H9 (cell line): ENCODE measurements around the gene DCAF5. TPM values are rescaled to one million over a fixed set of nuclear protein-coding genes. Genes with fewer than 3 reads are reported as not detected.
A peak's percentile ranks its signal among the peaks of the same experiment; 100 is the strongest.

Experiments used
- DNase-seq: peaks from one replicate; pipeline ENCODE4 v3.0.0-alpha.2; 2017
- H2AFZ ChIP-seq: one replicate; pipeline ENCODE4 v1.6.1; 2013; ENCODE audit warnings: mild to moderate bottlenecking, low read length, control low read depth, moderate library complexity
- H2AK5ac ChIP-seq: 2 replicates; pipeline ENCODE4 v1.6.1; 2013; ENCODE audit warnings: low read length, control low read depth, mixed read lengths; ENCODE audit not compliant: insufficient read length
- H2BK120ac ChIP-seq: one replicate; pipeline ENCODE4 v1.6.1; 2013; ENCODE audit warnings: low read depth, mild to moderate bottlenecking, low read length, control low read depth, inconsistent platforms; ENCODE audit not compliant: poor library complexity, severe bottlenecking
- H2BK12ac ChIP-seq: 2 replicates; pipeline ENCODE4 v1.6.1; 2013; ENCODE audit warnings: low read length, control low read depth, mixed read lengths, low read depth; ENCODE audit not compliant: insufficient read length
- H2BK15ac ChIP-seq: 2 replicates; pipeline ENCODE4 v1.6.1; 2013; ENCODE audit warnings: low read depth, low read length, control low read depth
- H2BK20ac ChIP-seq: one replicate; pipeline ENCODE4 v1.6.1; 2013; ENCODE audit warnings: low read depth, mild to moderate bottlenecking, low read length, control low read depth, inconsistent platforms; ENCODE audit not compliant: poor library complexity, severe bottlenecking
- H2BK5ac ChIP-seq: 2 replicates; pipeline ENCODE4 v1.6.1; 2013; ENCODE audit warnings: low read length, control low read depth, mixed read lengths; ENCODE audit not compliant: insufficient read length
- H3K14ac ChIP-seq: 2 replicates; pipeline ENCODE4 v1.6.1; 2013; ENCODE audit warnings: low read length, control low read depth; ENCODE audit not compliant: insufficient read depth
- H3K18ac ChIP-seq: 2 replicates; pipeline ENCODE4 v1.6.1; 2013; ENCODE audit warnings: low read depth, mild to moderate bottlenecking, mixed read lengths, low read length, control low read depth; ENCODE audit not compliant: insufficient read length
- H3K23ac ChIP-seq: 2 replicates; pipeline ENCODE4 v1.6.1; 2013; ENCODE audit warnings: low read length, control low read depth, mixed read lengths, low read depth; ENCODE audit not compliant: insufficient read length
- H3K23me2 ChIP-seq: 2 replicates; pipeline ENCODE4 v1.6.1; 2013; ENCODE audit warnings: low read depth, mild to moderate bottlenecking, mixed read lengths, low read length, control low read depth; ENCODE audit not compliant: insufficient read length, poor library complexity, severe bottlenecking
- H3K27ac ChIP-seq: 2 replicates; pipeline ENCODE4 v1.5.1; 2013; ENCODE audit warnings: low read length, control low read depth, mixed read lengths, low read depth; ENCODE audit not compliant: insufficient read length
- H3K27me3 ChIP-seq: 2 replicates; pipeline ENCODE4 v1.6.1; 2013; ENCODE audit warnings: low read length, control low read depth, inconsistent platforms; ENCODE audit not compliant: insufficient read depth
- H3K4ac ChIP-seq: 2 replicates; pipeline ENCODE4 v1.6.1; 2013; ENCODE audit warnings: low read depth, mild to moderate bottlenecking, control low read depth, inconsistent platforms, low read length, moderate library complexity
- H3K4me1 ChIP-seq: 2 replicates; pipeline ENCODE4 v1.6.1; 2013; ENCODE audit warnings: low read length, control low read depth, inconsistent platforms; ENCODE audit not compliant: insufficient read depth
- H3K4me2 ChIP-seq: 2 replicates; pipeline ENCODE4 v1.6.1; 2013; ENCODE audit warnings: low read length, control low read depth, mixed read lengths; ENCODE audit not compliant: insufficient read length, insufficient read depth
- H3K56ac ChIP-seq: 2 replicates; pipeline ENCODE4 v1.6.1; 2013; ENCODE audit warnings: low read depth, mild to moderate bottlenecking, mixed read lengths, low read length, control low read depth; ENCODE audit not compliant: insufficient read length
- H3K79me1 ChIP-seq: 2 replicates; pipeline ENCODE4 v1.6.1; 2013; ENCODE audit warnings: low read depth, mild to moderate bottlenecking, moderate library complexity, low read length, control low read depth, inconsistent platforms; ENCODE audit not compliant: insufficient read depth, poor library complexity, severe bottlenecking
- H3K79me2 ChIP-seq: 2 replicates; pipeline ENCODE4 v1.6.1; 2013; ENCODE audit warnings: low read length, control low read depth, inconsistent platforms; ENCODE audit not compliant: insufficient read depth
- H3K9ac ChIP-seq: 2 replicates; pipeline ENCODE4 v1.6.1; 2013; ENCODE audit warnings: low read length, control low read depth, mixed read lengths; ENCODE audit not compliant: insufficient read length; ENCODE audit errors: extremely low read depth
- H3K9me3 ChIP-seq: one replicate; pipeline ENCODE4 v1.6.1; 2013; ENCODE audit warnings: low read depth, low read length, inconsistent platforms; ENCODE audit not compliant: control insufficient read depth
- H3T11ph ChIP-seq: one replicate; pipeline ENCODE4 v1.6.1; 2013; ENCODE audit warnings: mild to moderate bottlenecking, low read length, control low read depth, inconsistent platforms
- H4K20me1 ChIP-seq: one replicate; pipeline ENCODE4 v1.6.1; 2013; ENCODE audit not compliant: control insufficient read depth, insufficient read length, insufficient read depth
- H4K5ac ChIP-seq: 2 replicates; pipeline ENCODE4 v1.6.1; 2013; ENCODE audit warnings: low read depth, mild to moderate bottlenecking, mixed read lengths, low read length, control low read depth; ENCODE audit not compliant: insufficient read length
- H4K8ac ChIP-seq: replicated peaks from 2 replicates; pipeline ENCODE4 v1.6.1; 2013; ENCODE audit warnings: low read length, control low read depth, mixed read lengths, low read depth; ENCODE audit not compliant: insufficient read length
- H4K91ac ChIP-seq: 2 replicates; pipeline ENCODE4 v1.6.1; 2013; ENCODE audit warnings: low read depth, mild to moderate bottlenecking, moderate library complexity, mixed read lengths, low read length, control low read depth; ENCODE audit not compliant: insufficient read length
- H3K27ac Mint-ChIP-seq, 3 experiments: 2 replicates in 2 of 3; 3 replicates in 1 of 3; pipeline ENCODE4 v1.8.0; 2020 to 2021; ENCODE audit warnings: mixed read lengths in 3 of 3, mild to moderate bottlenecking in 1 of 3, moderate library complexity in 1 of 3
- H3K27me3 Mint-ChIP-seq: 2 replicates; pipeline ENCODE4 v1.8.0; 2021; ENCODE audit warnings: low read depth, mild to moderate bottlenecking, moderate library complexity, mixed read lengths
- H3K36me3 Mint-ChIP-seq, 3 experiments: 2 replicates in 2 of 3; 3 replicates in 1 of 3; pipeline ENCODE4 v1.8.0; 2020 to 2021; ENCODE audit warnings: low read depth in 3 of 3, mixed read lengths in 3 of 3; ENCODE audit not compliant: insufficient read depth in 1 of 3
- H3K4me1 Mint-ChIP-seq, 2 experiments: 2 replicates each; pipeline ENCODE4 v1.8.0; 2020; ENCODE audit warnings: mixed read lengths in 2 of 2
- H3K4me3 Mint-ChIP-seq, 2 experiments: 2 replicates in 1 of 2; 3 replicates in 1 of 2; pipeline ENCODE4 v1.8.0; 2020 to 2021; ENCODE audit warnings: mild to moderate bottlenecking in 2 of 2, mixed read lengths in 2 of 2, moderate library complexity in 1 of 2
- H3K9me3 Mint-ChIP-seq, 2 experiments: 2 replicates in 1 of 2; 3 replicates in 1 of 2; pipeline ENCODE4 v1.8.0; 2020; ENCODE audit warnings: mild to moderate bottlenecking in 2 of 2, mixed read lengths in 2 of 2, moderate library complexity in 1 of 2
- CTCF ChIP-seq: fragments of 200-600 bp; sonication (generic); conservative IDR thresholded peaks from 3 replicates; pipeline ENCODE4 v1.8.0; 2021; ENCODE audit warnings: antibody characterized with exemption, mild to moderate bottlenecking
- WGBS: extraction: QIAGEN DNeasy Blood & Tissue Kit; methylation state at CpG from one replicate; pipeline ENCODE4 v1.1.7; 2013; ENCODE audit warnings: missing lambda C conversion rate, low lambda C conversion rate, mixed read lengths; ENCODE audit not compliant: insufficient read length; ENCODE audit errors: extremely low coverage; 5-methylcytosine and 5-hydroxymethylcytosine counted together
- total RNA-seq: library from RNA; stranded (reverse); gene quantifications from 2 replicates; pipeline ENCODE4 v1.2.1, GENCODE V29; 2021

The DCAF5 gene
- total RNA-seq, 1 experiment from 2014 or later = 31.4 TPM

DNA sequence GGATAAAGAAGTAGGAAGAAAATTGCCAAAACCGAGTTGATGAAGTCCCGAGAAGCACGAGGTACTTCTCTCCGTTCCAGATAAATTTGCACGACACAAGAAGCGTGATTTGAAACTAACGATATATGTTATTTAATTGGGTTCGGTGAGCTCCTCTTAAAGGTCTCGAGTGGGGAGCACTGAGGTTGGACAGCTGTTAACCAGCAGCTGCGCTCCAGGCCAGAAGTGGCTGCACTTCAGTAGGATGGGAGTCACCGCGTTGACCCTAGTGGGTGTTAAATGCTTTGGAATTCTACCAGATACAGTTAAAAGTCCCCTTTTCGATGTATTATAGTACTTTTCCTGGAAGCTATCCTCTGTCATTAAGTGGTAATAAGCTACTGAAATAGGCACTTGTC, 953 bp upstream of the DCAF5 start:
- Histone ChIP-seq H2BK15ac (no peak overlapping the region), H3T11ph (no peak overlapping the region), H3K79me1 (peaks cover 5% of the 10 kb centered on the region), H3K18ac (no peak overlapping the region), H2AFZ (no peak overlapping the region), H3K79me2 (peaks cover 2% of the 10 kb centered on the region; the same call in 1 of the 2 replicates), H3K56ac (no peak overlapping the region), H3K23me2 (peaks cover 16% of the 10 kb centered on the region), H2BK20ac (no peak overlapping the region), H4K8ac (no peak overlapping the region), H3K9ac (peak overlapping the region; percentile 46), H2BK120ac (no peak overlapping the region), H3K4me1 (peaks cover 4% of the 10 kb centered on the region; the same call in 1 of the 2 replicates), H3K4me2 (peak overlapping the region; percentile 99), H3K9me3 (no peaks in the 10 kb centered on the region), H4K20me1 (no peaks in the 10 kb centered on the region), H4K5ac (no peak overlapping the region), H4K91ac (no peak overlapping the region), H3K27me3 (no peaks in the 10 kb centered on the region; the same call in 1 of the 2 replicates), H3K23ac (no peak overlapping the region), H2BK5ac (no peak overlapping the region), H3K27ac (no peak overlapping the region), H2BK12ac (no peak overlapping the region), H3K4ac (no peak overlapping the region), H2AK5ac (no peak overlapping the region), H3K14ac (no peak overlapping the region)
- Mint-ChIP-seq H3K4me1 (peaks cover 17 to 27% of the 10 kb centered on the region in 2 experiments), H3K9me3 (0 out of 5 replicates have a peak, but pooled peaks cover 0 to 2% of the 10 kb centered on the region in 2 experiments), H3K4me3 (peak overlapping the region; percentile 88 to 91), H3K27me3 (peaks cover 13% of the 10 kb centered on the region), H3K36me3 (peaks cover 0 to 2% (median 1%) of the 10 kb centered on the region in 3 experiments; a peak in 4 of 7 replicates), H3K27ac (peak overlapping the region in 2 of 3 experiments; percentile 27 to 32; a peak in 1 of 7 replicates)
- no CpG with 5 or more reads among the region's 13 CpGs for WGBS
- DNase-seq = no peak
- no peak for TF ChIP-seq CTCF
